IPS-18c (cell line): ENCODE measurements around the gene FAM184B.

Experiments
- H3K4me3 ChIP-seq: 2 replicates; pipeline ENCODE4 v1.7.0; 2013; ENCODE audit warnings: low read depth, mild to moderate bottlenecking, low read length, moderate library complexity; ENCODE audit not compliant: insufficient read depth
- H3K9me3 ChIP-seq: one replicate; pipeline ENCODE4 v1.6.1; 2013; ENCODE audit warnings: mild to moderate bottlenecking, low read length, moderate library complexity; ENCODE audit not compliant: control insufficient read depth, insufficient read depth

The FAM184B gene

DNA sequence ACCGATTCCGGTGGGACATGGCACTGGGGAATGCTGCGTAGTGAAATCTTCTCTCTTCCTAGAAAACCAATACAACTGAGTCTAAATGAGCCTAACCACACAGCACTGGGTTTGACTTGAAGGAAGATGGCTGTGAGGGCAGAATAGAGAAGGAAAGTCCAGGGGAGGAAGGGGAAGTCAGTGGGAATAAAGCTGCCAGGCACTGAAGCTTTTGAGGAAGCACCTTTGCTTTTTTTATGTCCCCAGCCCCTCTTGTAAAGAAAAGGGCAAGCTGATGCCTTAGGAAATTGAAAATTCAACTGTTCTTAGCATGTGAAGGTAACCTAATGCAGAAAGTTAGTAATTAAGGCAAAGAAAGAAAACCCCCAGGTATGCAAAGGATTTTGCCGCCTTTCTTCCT, 146.4 kb downstream of the FAM184B start:
- H3K4me3 ChIP-seq: no peak overlapping the region
- H3K9me3 ChIP-seq: no peaks in the 10 kb centered on the region

DNA sequence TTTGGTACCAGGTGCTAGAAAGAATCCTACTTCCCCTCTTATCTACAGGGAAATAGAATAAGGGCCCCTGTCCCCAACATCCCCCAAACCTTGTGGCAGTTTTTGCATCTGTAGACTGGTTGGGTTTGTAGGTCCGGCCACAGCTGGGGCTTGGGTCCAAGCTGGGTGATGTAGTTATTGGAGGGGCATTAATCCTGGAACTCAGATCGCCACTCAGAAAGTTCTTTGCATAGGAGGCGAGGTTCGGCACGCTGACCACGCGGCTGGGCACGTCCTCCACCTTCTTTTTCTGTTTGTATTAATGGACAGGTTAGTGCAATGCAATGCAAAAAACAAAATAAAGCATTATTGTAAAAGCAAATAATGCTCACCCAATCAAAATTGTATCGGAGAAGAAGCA, 147.8 kb downstream of the FAM184B start:
- no peaks in the 10 kb centered on the region for H3K9me3 ChIP-seq
- H3K4me3 ChIP-seq: no peak overlapping the region

DNA sequence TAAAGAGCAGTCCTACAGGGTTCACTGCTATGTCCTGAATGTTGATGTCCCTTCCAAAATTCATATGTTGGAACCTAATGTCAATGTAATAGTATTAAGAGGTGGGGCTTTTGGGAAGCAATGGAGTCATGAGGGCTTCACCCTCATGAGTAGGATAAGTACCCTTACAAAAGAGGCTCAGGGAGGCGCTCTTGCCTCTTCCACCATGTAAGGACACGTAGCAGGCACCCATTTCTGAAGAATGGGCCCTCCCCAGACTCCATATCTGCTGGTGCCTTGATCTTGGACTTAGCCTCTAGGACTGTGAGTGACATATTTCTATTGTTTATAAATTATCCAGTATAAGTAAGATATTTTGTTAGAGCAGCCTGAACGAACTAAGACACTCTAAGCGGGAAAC, 151.2 kb downstream of the FAM184B start:
- H3K4me3 ChIP-seq: no peak overlapping the region
- no peaks in the 10 kb centered on the region for H3K9me3 ChIP-seq

DNA sequence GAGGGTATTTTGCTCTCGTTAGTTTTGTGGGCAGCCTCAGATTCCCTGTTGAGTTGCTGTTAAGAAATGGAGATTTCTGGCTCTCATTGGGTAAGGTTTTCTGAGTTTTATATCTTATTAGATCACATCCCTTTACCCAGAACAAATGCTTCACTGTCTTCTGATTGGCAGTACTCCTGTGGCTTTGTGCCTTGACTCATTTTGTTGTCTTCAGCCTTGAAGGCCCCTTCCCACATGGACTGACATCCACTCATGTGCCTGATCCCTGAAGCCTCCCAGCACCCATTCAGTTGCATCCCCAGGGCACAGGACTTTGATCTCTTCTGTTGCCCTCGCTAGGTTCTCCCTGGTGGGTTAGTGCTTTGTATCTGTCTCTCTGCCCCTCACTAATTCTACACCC, 156.6 kb downstream of the FAM184B start:
- H3K9me3 ChIP-seq: no peaks in the 10 kb centered on the region
- H3K4me3 ChIP-seq: no peak overlapping the region

GRCh38 chr4:17623451-17624001, 157.9 kb downstream of the FAM184B start:
- Histone ChIP-seq H3K4me3 (no peak overlapping the region), H3K9me3 (no peaks in the 10 kb centered on the region)

- Histone ChIP-seq H3K4me3 (no peak overlapping the region), H3K9me3 (no peaks in the 10 kb centered on the region)
Observed at GRCh38 chr4:17619416-17620105, 161.9 kb downstream of the FAM184B start.

DNA sequence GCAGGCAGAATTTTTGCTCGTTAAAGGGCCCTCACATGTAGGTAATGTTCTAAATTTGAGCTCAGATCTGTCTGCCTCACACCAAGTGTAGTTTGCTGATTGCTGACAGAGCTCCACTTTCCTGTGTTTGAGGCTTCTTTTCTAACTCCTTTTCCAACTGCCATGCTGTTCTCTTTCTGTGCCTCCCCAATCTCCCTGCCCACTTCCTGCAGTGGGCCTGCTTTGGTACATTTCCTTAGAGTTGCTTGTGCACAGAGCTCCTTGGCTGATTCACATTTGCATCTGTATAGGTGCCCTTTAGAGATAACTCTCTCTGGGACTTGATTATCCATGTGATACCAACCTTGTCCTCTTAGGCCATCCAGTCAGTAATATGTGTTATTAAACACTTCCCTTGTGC, 162.5 kb downstream of the FAM184B start:
- H3K4me3 ChIP-seq: no peak overlapping the region

GRCh38 chr4:17616283-17616682, 165.1 kb downstream of the FAM184B start:
- 0 out of 2 replicates have a peak overlapping the region, but pooled peaks have one; percentile 9 for H3K4me3 ChIP-seq
- no peaks in the 10 kb centered on the region for H3K9me3 ChIP-seq

More for the DNA sequence above, 162.5 kb downstream of the FAM184B start:
- H3K9me3 ChIP-seq: no peaks in the 10 kb centered on the region

DNA sequence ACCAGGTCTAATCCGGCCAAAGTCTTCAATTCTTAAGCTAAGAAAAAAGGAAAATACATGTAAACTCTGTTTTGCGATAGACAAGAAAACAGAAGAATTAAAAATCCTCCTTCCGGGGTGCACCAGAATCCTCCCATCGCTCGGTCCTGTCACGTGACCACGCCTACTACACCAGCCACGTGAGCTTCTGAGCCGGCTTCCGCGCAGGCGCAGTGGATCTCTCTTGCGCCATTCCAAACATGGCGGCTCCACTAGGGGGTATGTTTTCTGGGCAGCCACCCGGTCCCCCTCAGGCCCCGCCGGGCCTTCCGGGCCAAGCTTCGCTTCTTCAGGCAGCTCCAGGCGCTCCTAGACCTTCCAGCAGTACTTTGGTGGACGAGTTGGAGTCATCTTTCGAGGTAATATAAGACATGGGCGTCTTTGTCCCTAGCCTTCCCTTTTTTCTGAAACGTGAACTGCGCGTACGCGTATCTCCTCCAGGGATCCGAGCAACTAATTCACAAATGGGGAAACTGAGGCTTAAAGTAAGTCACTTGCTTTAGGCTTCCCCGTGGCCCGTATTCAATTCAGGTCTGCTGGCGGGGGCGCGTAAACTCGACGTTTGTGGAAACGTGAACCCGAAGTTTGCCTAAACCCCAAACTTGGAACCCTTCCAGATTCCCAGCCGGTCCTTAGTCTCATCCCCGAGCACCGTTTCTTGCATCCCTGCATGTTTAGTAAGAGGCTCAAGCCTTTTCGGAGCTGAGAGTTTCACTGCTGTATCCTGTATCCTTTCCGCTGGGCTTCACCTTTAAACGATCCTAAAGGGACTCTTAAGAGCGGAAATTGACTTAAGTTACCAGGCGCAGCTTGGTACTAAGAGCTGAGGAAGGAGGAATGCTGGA, 166.8 kb downstream of the FAM184B start, which contains the start of gene MED28:
Gene MED28 (plus strand): TSS at position 226 of the 884 bp plus-strand sequence. CDS start 14 bp downstream, at position 240.
- H3K9me3 ChIP-seq: no peaks in the 10 kb centered on the region

DNA sequence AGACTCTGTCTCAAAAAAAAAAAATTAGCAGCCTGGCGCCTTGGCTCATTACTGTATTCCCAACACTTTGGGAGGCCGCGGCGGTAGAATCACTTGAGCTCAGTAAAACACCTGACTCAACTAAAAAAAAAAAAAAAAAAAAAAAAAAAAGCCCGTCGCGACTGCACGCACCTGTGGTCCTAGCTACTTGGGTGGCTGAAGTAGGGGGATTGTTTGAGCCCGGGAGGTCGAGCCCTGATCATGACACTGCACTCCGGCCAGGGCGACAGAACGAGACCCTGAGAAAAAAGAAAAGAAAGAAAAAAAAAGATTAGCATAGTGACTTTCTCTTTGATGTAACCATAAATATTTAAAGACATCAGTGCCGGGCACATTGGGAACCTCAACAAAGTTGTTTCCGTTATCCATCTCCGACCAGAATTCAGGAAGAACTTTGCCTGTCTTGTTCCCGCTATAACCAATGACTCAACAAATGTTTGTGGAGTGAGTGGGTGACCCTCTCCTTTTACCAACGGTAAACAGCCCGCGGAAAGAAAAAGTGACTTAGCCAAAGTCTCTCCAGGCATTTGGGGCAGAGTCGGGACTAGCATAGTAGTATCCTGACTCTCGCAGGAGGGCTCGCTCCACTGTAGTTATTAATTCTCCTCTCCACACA, 167.5 kb downstream of the FAM184B start:
- peak overlapping the region; percentile 85 for H3K4me3 ChIP-seq
- no peaks in the 10 kb centered on the region for H3K9me3 ChIP-seq

More for the DNA sequence above, 166.8 kb downstream of the FAM184B start, which contains the start of gene MED28:
- H3K4me3 ChIP-seq: peak within 1 kb of the TSS; percentile 85

DNA sequence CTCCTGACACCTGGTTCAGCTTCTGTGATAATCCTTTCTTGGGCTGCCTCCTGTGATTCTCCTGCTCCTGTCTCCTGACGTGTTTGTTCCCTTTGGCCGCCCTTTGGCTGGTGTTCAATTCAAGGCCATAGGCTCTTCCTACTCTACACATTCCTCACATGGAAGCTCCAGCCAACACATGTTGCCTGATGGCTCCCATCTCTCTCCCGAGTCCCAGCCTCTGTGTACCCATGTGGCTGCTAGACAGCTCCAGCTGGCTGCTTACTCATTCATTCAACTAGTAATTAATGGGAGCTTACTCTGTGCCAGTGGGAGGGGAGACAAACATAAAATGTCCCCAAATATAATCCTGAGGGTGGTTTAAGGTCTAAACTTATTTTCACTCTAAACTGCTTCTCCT, 176.2 kb downstream of the FAM184B start:
- H3K4me3 ChIP-seq: no peak overlapping the region
- H3K9me3 ChIP-seq: no peaks in the 10 kb centered on the region

DNA sequence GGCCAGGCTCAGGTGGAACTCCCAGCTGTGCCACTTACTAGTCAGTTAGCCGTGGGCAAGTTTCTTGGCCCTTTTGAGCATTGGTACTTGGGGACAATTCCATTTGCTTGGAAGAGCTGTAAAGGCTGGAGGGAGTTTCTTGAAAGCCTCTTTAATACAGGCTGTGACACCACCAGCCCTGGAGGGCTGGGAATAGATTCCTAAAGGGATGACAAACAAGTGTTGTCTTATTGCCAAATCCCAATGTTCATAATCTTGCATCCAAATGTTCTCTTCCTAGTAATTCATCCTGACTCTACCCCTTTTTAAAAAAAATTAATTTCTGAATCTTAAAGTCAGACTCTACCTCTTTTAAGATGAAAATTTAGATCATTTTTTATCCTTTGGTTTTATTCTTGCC, 181.6 kb downstream of the FAM184B start:
- Histone ChIP-seq H3K4me3 (no peak overlapping the region), H3K9me3 (no peaks in the 10 kb centered on the region)

- no peak overlapping the region for H3K4me3 ChIP-seq
- H3K9me3 ChIP-seq: no peaks in the 10 kb centered on the region
Observed at GRCh38 chr4:17597517-17597916, 183.9 kb downstream of the FAM184B start.

DNA sequence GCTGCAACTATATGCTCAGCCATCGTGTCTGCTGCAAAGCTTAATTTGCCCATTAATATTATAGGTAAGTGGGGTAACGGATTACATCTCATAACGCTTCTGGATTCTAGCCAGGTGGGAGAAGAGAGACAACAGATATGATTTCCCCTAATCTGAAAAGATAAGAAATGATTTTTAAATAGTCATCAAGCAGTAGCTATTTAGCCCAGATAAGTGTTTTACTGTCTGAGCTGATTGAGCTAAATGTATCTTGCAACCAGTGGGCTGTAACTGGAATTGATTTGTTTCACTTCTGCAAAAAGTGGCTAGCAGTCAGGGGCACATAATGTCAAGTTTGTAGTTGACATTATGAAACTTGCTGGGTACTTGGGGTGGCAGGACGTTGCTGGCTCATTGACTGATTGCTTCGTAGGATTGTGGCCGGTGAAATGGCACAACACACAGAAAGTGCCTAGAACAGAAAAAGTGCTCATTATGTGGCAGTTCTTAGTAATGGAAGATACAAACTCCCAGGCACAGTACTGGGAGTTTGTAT, 185.9 kb downstream of the FAM184B start:
- Histone ChIP-seq H3K9me3 (no peaks in the 10 kb centered on the region), H3K4me3 (no peak overlapping the region)

GRCh38 chr4:17589355-17589754, 192.1 kb downstream of the FAM184B start:
- no peaks in the 10 kb centered on the region for H3K9me3 ChIP-seq
- no peak overlapping the region for H3K4me3 ChIP-seq

DNA sequence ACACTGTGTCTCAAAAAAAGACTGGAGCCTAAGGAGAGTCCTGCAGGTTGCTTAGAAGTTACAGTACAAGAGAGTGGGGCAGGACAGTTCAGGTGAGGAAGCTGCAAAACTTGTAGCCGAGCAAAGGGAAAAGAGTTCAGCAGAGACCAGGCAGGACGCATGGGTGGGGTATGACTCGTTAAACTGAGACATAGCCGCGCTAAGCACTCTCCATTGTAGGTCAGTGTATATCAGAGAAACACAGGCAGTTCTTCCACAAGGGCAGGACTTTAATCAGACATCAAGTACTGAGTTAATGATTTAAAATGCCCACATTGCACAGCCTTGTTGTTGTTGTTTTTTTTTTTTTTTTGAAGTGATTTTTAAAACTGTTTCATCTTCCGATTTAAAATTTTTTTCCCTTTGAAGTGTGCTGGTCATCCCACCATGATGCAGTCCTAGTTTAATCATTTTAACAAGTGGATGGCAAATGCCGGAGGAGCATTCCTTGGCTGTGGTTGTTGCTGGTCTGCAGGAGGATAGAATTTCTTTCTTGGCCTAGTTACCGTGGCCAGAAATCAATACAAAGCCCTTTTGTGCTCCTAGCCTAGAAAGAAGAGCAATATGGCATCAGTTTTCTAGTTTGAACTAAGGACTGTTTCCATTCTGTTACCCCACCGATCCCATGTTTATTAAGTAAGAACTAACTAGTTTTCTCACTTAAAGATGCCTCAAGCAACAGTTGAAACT, 194.2 kb downstream of the FAM184B start:
- no peak overlapping the region for H3K4me3 ChIP-seq
- no peaks in the 10 kb centered on the region for H3K9me3 ChIP-seq
